Measurements from ENCODE around the gene SLC16A3.
A peak's percentile ranks its signal among the peaks of the same experiment; 100 is the strongest.

The SLC16A3 gene

DNA sequence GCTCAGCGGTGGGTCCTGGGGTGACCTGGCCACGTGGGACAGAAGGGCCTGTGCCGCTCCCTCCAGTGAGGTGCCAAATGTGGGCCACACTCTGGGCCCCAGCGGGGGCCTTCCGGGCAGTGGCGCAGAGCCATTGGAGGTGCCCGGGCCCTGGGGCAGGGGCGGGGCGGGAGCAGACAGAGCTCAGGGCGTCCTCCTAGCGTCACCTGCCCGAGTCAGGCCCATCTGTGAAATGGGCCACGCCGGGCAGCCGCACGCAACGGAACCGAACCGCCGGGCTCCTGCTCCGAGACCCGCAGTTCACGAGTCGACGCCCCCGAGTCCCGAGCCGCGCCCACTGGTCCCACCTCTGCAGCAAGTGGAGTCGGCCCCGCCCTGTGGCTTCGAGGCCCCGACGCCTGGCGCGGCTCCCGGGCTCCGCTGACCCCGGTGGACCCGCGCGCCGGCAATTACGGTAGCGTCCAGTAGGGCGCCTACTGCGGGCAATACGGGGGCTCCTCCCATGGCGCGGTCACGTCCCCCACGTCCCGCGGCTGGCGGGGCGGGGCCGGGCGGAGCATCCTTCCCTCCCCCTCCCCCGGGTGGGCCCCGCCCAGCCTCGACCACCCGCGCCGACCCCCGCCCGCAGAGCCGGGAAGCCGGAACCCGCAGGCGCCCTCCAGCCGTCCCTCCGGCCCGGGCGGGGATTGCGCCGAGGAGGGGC, 1.9 kb downstream of the SLC16A3 start:
- TF ChIP-seq, protein P1, sequence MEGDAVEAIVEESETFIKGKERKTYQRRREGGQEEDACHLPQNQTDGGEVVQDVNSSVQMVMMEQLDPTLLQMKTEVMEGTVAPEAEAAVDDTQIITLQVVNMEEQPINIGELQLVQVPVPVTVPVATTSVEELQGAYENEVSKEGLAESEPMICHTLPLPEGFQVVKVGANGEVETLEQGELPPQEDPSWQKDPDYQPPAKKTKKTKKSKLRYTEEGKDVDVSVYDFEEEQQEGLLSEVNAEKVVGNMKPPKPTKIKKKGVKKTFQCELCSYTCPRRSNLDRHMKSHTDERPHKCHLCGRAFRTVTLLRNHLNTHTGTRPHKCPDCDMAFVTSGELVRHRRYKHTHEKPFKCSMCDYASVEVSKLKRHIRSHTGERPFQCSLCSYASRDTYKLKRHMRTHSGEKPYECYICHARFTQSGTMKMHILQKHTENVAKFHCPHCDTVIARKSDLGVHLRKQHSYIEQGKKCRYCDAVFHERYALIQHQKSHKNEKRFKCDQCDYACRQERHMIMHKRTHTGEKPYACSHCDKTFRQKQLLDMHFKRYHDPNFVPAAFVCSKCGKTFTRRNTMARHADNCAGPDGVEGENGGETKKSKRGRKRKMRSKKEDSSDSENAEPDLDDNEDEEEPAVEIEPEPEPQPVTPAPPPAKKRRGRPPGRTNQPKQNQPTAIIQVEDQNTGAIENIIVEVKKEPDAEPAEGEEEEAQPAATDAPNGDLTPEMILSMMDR (conservative IDR thresholded peaks at IDR 0.05; ENCODE audit: low read length), result peak; percentile 28; the same call in 1 of the 2 replicates
- DNase-seq (ENCODE audit: low read depth), result peak; percentile 85
- H3K4me3 ChIP-seq (ENCODE audit: low read length), result peak overlapping the region; percentile 94

DNA sequence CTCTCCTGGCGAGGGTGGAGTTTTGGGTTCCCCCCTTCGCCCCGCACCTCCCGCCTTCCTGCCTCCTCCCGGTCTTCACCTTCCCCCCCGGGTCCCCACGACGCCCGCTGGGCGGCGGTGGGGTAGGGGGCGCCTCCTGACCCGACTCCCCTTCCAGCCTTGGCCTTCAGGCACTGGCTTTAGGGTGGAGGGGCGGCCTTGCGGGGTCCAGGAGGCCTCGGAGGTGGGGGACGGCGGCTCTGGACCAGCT, 2.4 kb downstream of the SLC16A3 start:
- peak overlapping the region; percentile 94 for H3K4me3 ChIP-seq (ENCODE audit: low read length)
- no peak for DNase-seq (ENCODE audit: low read depth)
- TF ChIP-seq, protein P1 (conservative IDR thresholded peaks at IDR 0.05; ENCODE audit: low read length), result no peak

DNA sequence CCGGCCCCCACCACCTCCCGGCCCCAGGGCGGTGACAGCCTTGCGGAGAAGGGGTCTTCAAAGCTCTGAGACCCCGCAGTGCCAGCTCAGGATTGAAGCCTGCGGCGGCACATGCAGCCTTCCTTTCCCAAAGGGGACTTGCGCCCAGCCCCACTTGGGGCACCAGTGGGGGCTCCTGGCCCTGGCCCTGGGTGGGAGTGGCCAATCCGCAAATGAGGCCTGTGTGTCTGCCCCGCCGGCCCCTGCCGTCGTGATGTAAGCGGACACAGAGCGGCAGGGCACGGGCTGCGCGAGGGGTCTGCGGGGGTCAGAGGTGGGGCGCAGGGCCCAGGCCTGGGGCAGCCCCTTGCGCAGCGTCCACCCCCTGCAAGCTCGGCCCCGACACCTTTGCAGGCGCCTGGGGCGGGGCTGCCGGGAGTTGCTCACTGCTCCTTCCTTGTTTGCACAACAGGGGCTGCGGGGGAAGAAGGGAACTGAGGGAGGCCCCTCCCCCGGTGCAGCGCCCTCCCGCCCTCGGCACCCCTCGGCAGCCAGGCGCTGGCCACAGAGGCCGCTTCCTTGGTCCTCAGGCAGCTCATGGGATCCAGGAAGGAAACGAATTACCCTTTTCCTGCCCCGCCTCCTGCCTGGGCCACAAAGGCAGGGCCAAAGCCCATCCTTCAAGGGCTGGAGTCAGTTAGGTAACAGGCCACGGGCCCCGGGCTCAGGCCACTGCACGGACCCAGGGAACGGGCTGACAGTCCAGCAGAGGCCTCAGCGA, 2.9 kb downstream of the SLC16A3 start:
- DNase-seq (ENCODE audit: low read depth), result peak; percentile 51
- TF ChIP-seq, protein P1 (conservative IDR thresholded peaks at IDR 0.05; ENCODE audit: low read length), result no peak
- peak overlapping the region; percentile 94 for H3K4me3 ChIP-seq (ENCODE audit: low read length)

DNA sequence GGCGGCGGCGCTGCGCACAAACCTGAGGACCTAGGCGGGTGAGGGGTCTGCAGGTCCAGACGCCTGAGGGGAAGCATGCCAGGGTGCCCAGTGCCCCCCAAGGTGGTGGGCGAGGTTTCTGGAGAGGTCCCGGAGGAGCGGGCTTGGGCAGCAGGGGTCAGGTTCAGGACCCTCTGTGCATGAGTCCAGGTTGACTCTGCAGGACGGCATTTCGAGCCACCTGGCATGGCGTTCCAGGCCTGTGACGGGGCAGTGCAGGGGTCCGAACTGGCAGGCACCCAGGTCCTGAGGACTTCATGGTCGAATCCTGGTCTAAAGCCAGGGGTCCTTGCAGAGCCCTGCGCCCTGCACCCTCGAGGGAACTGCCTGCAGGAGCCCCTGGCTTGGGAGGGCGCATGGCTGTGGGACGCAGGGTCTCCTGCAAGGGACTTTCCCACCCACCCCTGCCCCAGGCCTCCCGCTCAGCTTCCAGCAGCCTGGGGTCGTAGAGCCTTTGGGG, 3.5 kb downstream of the SLC16A3 start:
- H3K4me3 ChIP-seq (ENCODE audit: low read length), result peak overlapping the region; percentile 94
- TF ChIP-seq, protein P1 (conservative IDR thresholded peaks at IDR 0.05; ENCODE audit: low read length), result no peak
- DNase-seq (ENCODE audit: low read depth), result no peak

DNA sequence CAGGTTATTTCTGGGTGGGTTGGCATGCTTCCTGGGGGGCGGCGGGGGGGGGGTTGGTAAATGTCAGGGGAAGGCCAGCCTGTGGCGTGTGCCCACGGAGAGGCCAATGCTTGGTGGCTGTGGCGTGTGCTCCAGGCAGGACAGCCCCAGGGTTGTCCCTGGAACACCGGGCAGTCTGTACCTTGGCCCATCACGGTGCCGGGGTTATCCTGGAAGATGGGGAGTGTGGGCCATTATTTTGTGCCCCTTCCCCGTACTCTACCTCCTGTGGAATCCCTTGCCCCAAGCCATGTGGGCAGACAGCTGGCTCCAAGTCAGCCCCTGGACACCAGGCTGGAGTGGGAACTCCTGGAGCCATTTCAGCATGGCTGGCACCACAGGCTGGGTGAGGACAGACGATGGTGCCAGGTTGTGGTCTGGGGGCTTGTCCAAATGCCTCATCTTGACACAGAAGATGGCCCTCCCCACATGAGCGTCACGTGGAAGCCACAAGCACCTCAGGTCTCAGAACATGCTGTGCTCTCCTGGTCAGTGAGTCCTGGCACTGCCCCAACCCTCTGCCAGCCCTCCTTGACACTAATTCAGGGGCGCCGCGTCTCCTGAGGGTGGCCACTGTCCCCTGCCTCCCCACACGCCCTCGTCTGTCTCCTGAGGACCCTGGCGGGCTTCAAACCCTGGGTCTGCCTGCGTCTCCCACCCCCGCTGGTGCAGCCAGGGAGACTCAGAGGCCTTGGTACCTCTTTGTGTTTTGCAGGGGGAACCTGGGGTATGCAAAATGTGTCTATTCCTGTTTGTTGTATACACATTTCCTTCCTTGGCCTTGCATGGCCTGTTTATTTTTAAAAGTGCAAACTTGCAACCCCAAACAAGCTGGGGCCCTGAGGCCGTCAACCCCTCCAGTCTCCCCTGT, 4.3 kb downstream of the SLC16A3 start:
- no peak for DNase-seq (ENCODE audit: low read depth)
- TF ChIP-seq, protein P1 (conservative IDR thresholded peaks at IDR 0.05; ENCODE audit: low read length), result no peak
- H3K4me3 ChIP-seq (ENCODE audit: low read length), result no peak overlapping the region; the same call in 1 of the 2 replicates

DNA sequence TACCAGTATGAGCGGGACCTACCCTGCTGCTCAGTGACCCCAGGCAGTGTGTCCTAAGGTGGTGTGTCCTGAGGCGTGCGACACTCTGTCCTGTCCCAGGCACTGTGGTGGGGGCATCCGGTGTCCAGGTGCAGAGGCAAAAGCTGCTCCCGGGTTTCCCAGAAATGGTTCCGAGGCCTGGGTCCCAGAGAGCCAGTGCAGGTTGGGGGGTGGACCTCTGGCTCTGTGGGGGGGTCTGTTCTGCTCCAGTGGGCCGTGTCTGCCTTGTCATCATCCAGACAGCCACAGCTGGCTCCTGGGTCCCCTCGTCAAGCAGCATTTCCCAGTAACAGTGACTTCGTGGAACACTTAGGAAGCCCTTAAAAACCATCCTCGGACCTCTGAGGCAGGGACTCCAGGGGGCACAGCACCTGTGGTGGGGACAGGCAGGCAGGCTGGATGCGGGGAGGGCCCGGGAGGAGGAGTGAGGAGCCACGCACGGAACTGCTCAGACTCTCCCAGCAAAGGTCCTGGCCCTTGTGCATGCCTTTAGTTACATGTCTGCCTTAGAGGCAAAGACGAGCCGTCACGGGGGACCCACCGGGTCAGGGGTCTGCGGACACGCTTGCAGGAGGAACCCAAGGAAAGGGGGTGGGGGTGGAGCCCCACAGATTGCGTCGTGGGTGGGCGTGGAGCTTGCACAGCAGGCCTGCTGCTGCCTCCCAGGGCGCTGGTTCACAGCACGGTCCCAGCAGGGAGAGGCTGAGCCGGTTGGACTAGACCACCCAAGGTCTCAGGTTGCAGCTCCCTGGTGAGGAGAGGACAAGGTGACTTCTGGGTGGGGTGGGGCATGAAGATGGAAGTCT, 5.6 kb downstream of the SLC16A3 start:
- no peak overlapping the region for H3K4me3 ChIP-seq (ENCODE audit: low read length)
- TF ChIP-seq, protein P1 (conservative IDR thresholded peaks at IDR 0.05; ENCODE audit: low read length), result no peak

More for the DNA sequence above, 5.6 kb downstream of the SLC16A3 start:
- no peak for DNase-seq (ENCODE audit: low read depth)

Measured in AG10803 (cell line).